ENCODE data around the gene TIMM23.

Gene TIMM23

GRCh38 chr10:46035923-46036849 is 63.9 kb downstream of the TIMM23 start:
- TF ChIP-seq, protein P1, sequence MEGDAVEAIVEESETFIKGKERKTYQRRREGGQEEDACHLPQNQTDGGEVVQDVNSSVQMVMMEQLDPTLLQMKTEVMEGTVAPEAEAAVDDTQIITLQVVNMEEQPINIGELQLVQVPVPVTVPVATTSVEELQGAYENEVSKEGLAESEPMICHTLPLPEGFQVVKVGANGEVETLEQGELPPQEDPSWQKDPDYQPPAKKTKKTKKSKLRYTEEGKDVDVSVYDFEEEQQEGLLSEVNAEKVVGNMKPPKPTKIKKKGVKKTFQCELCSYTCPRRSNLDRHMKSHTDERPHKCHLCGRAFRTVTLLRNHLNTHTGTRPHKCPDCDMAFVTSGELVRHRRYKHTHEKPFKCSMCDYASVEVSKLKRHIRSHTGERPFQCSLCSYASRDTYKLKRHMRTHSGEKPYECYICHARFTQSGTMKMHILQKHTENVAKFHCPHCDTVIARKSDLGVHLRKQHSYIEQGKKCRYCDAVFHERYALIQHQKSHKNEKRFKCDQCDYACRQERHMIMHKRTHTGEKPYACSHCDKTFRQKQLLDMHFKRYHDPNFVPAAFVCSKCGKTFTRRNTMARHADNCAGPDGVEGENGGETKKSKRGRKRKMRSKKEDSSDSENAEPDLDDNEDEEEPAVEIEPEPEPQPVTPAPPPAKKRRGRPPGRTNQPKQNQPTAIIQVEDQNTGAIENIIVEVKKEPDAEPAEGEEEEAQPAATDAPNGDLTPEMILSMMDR (IDR thresholded peaks at IDR 0.05; ENCODE audit: insufficient read depth, low read length, poor library complexity, severe bottlenecking) = no peak
- TF ChIP-seq EZH2phosphoT487 (conservative IDR thresholded peaks at IDR 0.05; ENCODE audit: low read length) = no peak
- no peaks in the 10 kb centered on the region for H3K79me2 ChIP-seq (ENCODE audit: insufficient read depth, low read length)
- no peak overlapping the region for H3K4me3 ChIP-seq (ENCODE audit: insufficient read depth, low read length, poor library complexity, severe bottlenecking)
- H3K27ac ChIP-seq (ENCODE audit: low read depth, low read length) = no peak overlapping the region
- no peaks in the 10 kb centered on the region for H4K20me1 ChIP-seq (ENCODE audit: low read depth, low read length)
- no peaks in the 10 kb centered on the region for H3K27me3 ChIP-seq (ENCODE audit: low read length)
- no peak overlapping the region for H3K4me2 ChIP-seq (ENCODE audit: low read depth, low read length, poor library complexity, severe bottlenecking)
- H2AFZ ChIP-seq (ENCODE audit: low read depth, low read length, severe bottlenecking) = no peak overlapping the region
- H3K9me3 ChIP-seq (ENCODE audit: insufficient read depth, low read length) = no peaks in the 10 kb centered on the region
- no peaks in the 10 kb centered on the region for H3K36me3 ChIP-seq (ENCODE audit: low read length)
- no peaks in the 10 kb centered on the region for H3F3A ChIP-seq (ENCODE audit: insufficient read depth)
- no peak overlapping the region for H3K9ac ChIP-seq (ENCODE audit: low read length)
- H3K9me2 ChIP-seq (replicated peaks; ENCODE audit: insufficient read depth, low read length) = no peaks in the 10 kb centered on the region

- Histone ChIP-seq H3K9me2 (replicated peaks; ENCODE audit: insufficient read depth, low read length) (no peaks in the 10 kb centered on the region), H2AFZ (ENCODE audit: low read depth, low read length, severe bottlenecking) (no peak overlapping the region), H3K9ac (ENCODE audit: low read length) (no peak overlapping the region), H3K4me2 (ENCODE audit: low read depth, low read length, poor library complexity, severe bottlenecking) (no peak overlapping the region), H3K79me2 (ENCODE audit: insufficient read depth, low read length) (no peaks in the 10 kb centered on the region), H3K36me3 (ENCODE audit: low read length) (no peaks in the 10 kb centered on the region), H3K27me3 (ENCODE audit: low read length) (no peaks in the 10 kb centered on the region), H3F3A (ENCODE audit: insufficient read depth) (no peaks in the 10 kb centered on the region), H3K9me3 (ENCODE audit: insufficient read depth, low read length) (no peaks in the 10 kb centered on the region), H3K27ac (ENCODE audit: low read depth, low read length) (no peak overlapping the region), H3K4me3 (ENCODE audit: insufficient read depth, low read length, poor library complexity, severe bottlenecking) (no peak overlapping the region), H4K20me1 (ENCODE audit: low read depth, low read length) (no peaks in the 10 kb centered on the region)
- no peak for TF ChIP-seq EZH2phosphoT487 (conservative IDR thresholded peaks at IDR 0.05; ENCODE audit: low read length)
- TF ChIP-seq, protein P1 (IDR thresholded peaks at IDR 0.05; ENCODE audit: insufficient read depth, low read length, poor library complexity, severe bottlenecking) = no peak
These were observed 65.0 kb downstream of the TIMM23 start for GRCh38 chr10:46037107-46037825.

DNA sequence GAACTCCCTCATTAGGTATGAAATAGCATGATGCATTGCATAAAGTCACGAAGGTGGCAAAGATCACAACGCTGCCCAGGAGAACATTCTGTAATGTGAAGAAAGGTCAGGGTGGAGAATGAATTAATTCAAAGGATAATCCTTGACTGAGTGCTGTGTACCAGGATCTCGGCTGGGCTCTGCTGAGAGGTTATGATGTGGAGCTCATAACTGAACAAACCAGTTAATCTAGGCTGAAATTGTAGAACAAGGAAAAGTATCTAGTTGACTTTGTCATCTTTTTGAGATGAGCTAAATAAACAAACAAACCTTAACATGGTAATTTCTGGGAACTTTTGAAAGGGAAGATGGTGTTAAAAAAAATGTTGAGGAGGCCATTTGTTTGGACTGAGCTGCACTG is 67.7 kb downstream of the TIMM23 start:
- H2AFZ ChIP-seq (ENCODE audit: low read depth, low read length, severe bottlenecking) = no peak overlapping the region
- H3K9ac ChIP-seq (ENCODE audit: low read length) = no peak overlapping the region
- H3K4me3 ChIP-seq (ENCODE audit: insufficient read depth, low read length, poor library complexity, severe bottlenecking) = no peak overlapping the region
- TF ChIP-seq, protein P1 (IDR thresholded peaks at IDR 0.05; ENCODE audit: insufficient read depth, low read length, poor library complexity, severe bottlenecking) = no peak
- no peak for TF ChIP-seq EZH2phosphoT487 (conservative IDR thresholded peaks at IDR 0.05; ENCODE audit: low read length)
- H3K27ac ChIP-seq (ENCODE audit: low read depth, low read length) = no peak overlapping the region
- no peak overlapping the region for H3K4me2 ChIP-seq (ENCODE audit: low read depth, low read length, poor library complexity, severe bottlenecking)
- no peaks in the 10 kb centered on the region for H3K9me3 ChIP-seq (ENCODE audit: insufficient read depth, low read length)
- H3K36me3 ChIP-seq (ENCODE audit: low read length) = no peaks in the 10 kb centered on the region
- no peaks in the 10 kb centered on the region for H3K9me2 ChIP-seq (replicated peaks; ENCODE audit: insufficient read depth, low read length)
- no peaks in the 10 kb centered on the region for H3K79me2 ChIP-seq (ENCODE audit: insufficient read depth, low read length)
- H4K20me1 ChIP-seq (ENCODE audit: low read depth, low read length) = no peaks in the 10 kb centered on the region
- H3F3A ChIP-seq (ENCODE audit: insufficient read depth) = no peaks in the 10 kb centered on the region
- no peaks in the 10 kb centered on the region for H3K27me3 ChIP-seq (ENCODE audit: low read length)
